Transverse colon (tissue), 3 donors: ENCODE results near the gene ANGPTL4.

Experiments
- CTCF ChIP-seq, 5 experiments: fragments of 200-600 bp in 3 of 5; fragments of 450-650 bp in 2 of 5; sonication (generic) in 3 of 5; IDR thresholded peaks; 1 replicate in 2 of 5; 2 replicates in 3 of 5; pipeline ENCODE4 v1.5.1; 2016 to 2017; ENCODE audit warnings: antibody characterized with exemption in 5 of 5, inconsistent platforms in 3 of 5, mild to moderate bottlenecking in 2 of 5, moderate library complexity in 1 of 5
- EP300 ChIP-seq: sonication (generic); formaldehyde crosslinking; IDR thresholded peaks from one replicate; pipeline ENCODE4 v1.6.1; 2017; ENCODE audit warnings: antibody characterized with exemption, low read depth
- POLR2A ChIP-seq: fragments of 450-650 bp; IDR thresholded peaks from one replicate; pipeline ENCODE4 v1.6.1; 2016; ENCODE audit warnings: antibody characterized with exemption, mild to moderate bottlenecking, moderate library complexity

DNA sequence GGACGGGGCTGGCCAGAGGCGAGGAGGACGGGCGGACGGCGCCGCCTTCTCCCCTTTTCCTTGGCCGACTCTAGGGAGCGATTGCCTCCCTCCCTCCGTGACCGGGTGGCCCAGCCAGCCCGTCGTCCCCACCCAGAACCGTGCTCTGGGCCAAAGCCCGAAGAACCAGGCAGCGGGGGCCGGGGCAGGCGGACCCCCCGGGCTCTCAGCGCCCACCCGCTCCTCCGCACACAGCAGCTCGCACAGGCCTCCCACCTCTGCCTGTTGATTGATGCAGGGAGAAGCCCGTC, 39.8 kb downstream of the ANGPTL4 start:
- no peak for TF ChIP-seq EP300
- no peak for TF ChIP-seq CTCF (IDR thresholded peaks at IDR 0.05)
- TF ChIP-seq POLR2A: no peak
